ENCODE data around the gene HCRTR1. TPM values are rescaled to one million over a fixed set of nuclear protein-coding genes. Genes with fewer than 3 reads are reported as not detected.
A peak's percentile ranks its signal among the peaks of the same experiment; 100 is the strongest.

The HCRTR1 gene
- total and polyA plus RNA-seq, 10 of the 15 experiments (the other 5 are each of a cell fraction or from before 2014, with no cell fraction given): not detected

GRCh38 chr1:31605908-31606427 lies 11.5 kb upstream of the HCRTR1 start (continued):
- peak in 1 of 2 experiments; percentile 97; a peak in 2 of 4 replicates for TF ChIP-seq ETV6 (conservative IDR thresholded peaks at IDR 0.05 in 1 of 2, IDR thresholded peaks at IDR 0.05 in 1 of 2; ENCODE audit: borderline replicate concordance in 1 of 2, low read depth in 1 of 2)
- peak; percentile 97 for TF ChIP-seq ATF2 (IDR thresholded peaks at IDR 0.05; ENCODE audit: low read length)
- TF ChIP-seq SIN3A (IDR thresholded peaks at IDR 0.05; ENCODE audit: low read depth, low read length): no peak
- TF ChIP-seq E2F4 (IDR thresholded peaks at IDR 0.05; ENCODE audit: low read depth, low read length): no peak
- peak; percentile 74 for TF ChIP-seq TCF12 (IDR thresholded peaks at IDR 0.05; ENCODE audit: low read depth, low read length)
- peak; percentile 96 for TF ChIP-seq BCL11A (IDR thresholded peaks at IDR 0.05; ENCODE audit: low read depth, low read length)
- TF ChIP-seq ELK1 (IDR thresholded peaks at IDR 0.05; ENCODE audit: low read depth, low read length): no peak
- TF ChIP-seq RB1 (IDR thresholded peaks at IDR 0.05; ENCODE audit: borderline replicate concordance): 0 out of 2 replicates have a peak, but pooled peaks have one; percentile 25
- TF ChIP-seq HDGF (IDR thresholded peaks at IDR 0.05): 0 out of 2 replicates have a peak, but pooled peaks have one; percentile 31
- TF ChIP-seq SUPT20H (IDR thresholded peaks at IDR 0.05; ENCODE audit: borderline replicate concordance, control insufficient read depth, low read depth, low read length): no peak
- TF ChIP-seq PRDM15 (CRISPR knock-in tag; IDR thresholded peaks at IDR 0.05): peak; percentile 95
- TF ChIP-seq CREM (IDR thresholded peaks at IDR 0.05; ENCODE audit: low read depth): peak; percentile 96
- peak; percentile 98 for TF ChIP-seq ZBTB4 (CRISPR knock-in tag; IDR thresholded peaks at IDR 0.05)
- TF ChIP-seq ATF7 (IDR thresholded peaks at IDR 0.05; ENCODE audit: low read depth): peak; percentile 94
- TF ChIP-seq SMARCA5 (IDR thresholded peaks at IDR 0.05): peak; percentile 85; the same call in 1 of the 2 replicates
- no peak for TF ChIP-seq E4F1 (IDR thresholded peaks at IDR 0.05; ENCODE audit: borderline replicate concordance, partially characterized antibody)
